GM21447 (cell line): ENCODE results near the gene ADGRG1.

Experiments
- ATAC-seq: cut with Tn5 transposase; IDR thresholded peaks from one replicate; pipeline ENCODE4 v1.9.1; 2021; ENCODE audit not compliant: unreplicated experiment

ADGRG1 gene

GRCh38 chr16:57648581-57649442 lies 20.4 kb downstream of the ADGRG1 start:
- ATAC-seq: peak; percentile 57

- no peak for ATAC-seq
Observed at GRCh38 chr16:57649443-57649751, 21.0 kb downstream of the ADGRG1 start.

GRCh38 chr16:57649846-57650245 lies 21.4 kb downstream of the ADGRG1 start:
- no peak for ATAC-seq

GRCh38 chr16:57651344-57652333 lies 23.2 kb downstream of the ADGRG1 start:
- ATAC-seq: no peak

- no peak for ATAC-seq
Observed at GRCh38 chr16:57652695-57653471, 24.5 kb downstream of the ADGRG1 start.

GRCh38 chr16:57653936-57654335 lies 25.5 kb downstream of the ADGRG1 start:
- no peak for ATAC-seq

GRCh38 chr16:57656342-57656955 lies 28.0 kb downstream of the ADGRG1 start:
- no peak for ATAC-seq

- no peak for ATAC-seq
Observed at GRCh38 chr16:57657228-57657627, 28.8 kb downstream of the ADGRG1 start.

- ATAC-seq: no peak
Observed at GRCh38 chr16:57658130-57658877, 29.9 kb downstream of the ADGRG1 start.

- ATAC-seq: no peak
Observed at GRCh38 chr16:57658878-57659674, 30.6 kb downstream of the ADGRG1 start.

GRCh38 chr16:57660715-57661463 lies 32.5 kb downstream of the ADGRG1 start:
- ATAC-seq: no peak

- ATAC-seq: no peak
Observed at GRCh38 chr16:57661510-57661909, 33.1 kb downstream of the ADGRG1 start.

GRCh38 chr16:57661936-57662906 lies 33.8 kb downstream of the ADGRG1 start:
- no peak for ATAC-seq

GRCh38 chr16:57663436-57663835 lies 35.0 kb downstream of the ADGRG1 start:
- no peak for ATAC-seq

GRCh38 chr16:57663917-57664661 lies 35.7 kb downstream of the ADGRG1 start:
- no peak for ATAC-seq

GRCh38 chr16:57664662-57665025 lies 36.2 kb downstream of the ADGRG1 start:
- no peak for ATAC-seq

- no peak for ATAC-seq
Observed at GRCh38 chr16:57665541-57665940, 37.1 kb downstream of the ADGRG1 start.
